ENCODE measurements around the gene NPIPB8. TPM values are rescaled to one million over a fixed set of nuclear protein-coding genes. Genes with fewer than 3 reads are reported as not detected.
"Not testable (repeated sequence)": the region's sequence is repeated elsewhere in the genome, so short reads cannot be mapped to it uniquely, and the experiment has no call there.

The NPIPB8 gene
- polyA plus RNA-seq, 1 donor from 2014 or later: not detected

GRCh38 chr16:28621481-28622155, 16.2 kb upstream of the NPIPB8 start:
- no peak overlapping the region for H3K27ac ChIP-seq (ENCODE audit: low read length)
- H3K36me3 ChIP-seq (ENCODE audit: insufficient read depth, low read length): no peaks in the 10 kb centered on the region
- H3K9me3 ChIP-seq (ENCODE audit: low read length): no peaks in the 10 kb centered on the region
- H3F3A ChIP-seq (ENCODE audit: insufficient read depth, low read length, poor library complexity, severe bottlenecking): no peaks in the 10 kb centered on the region
- TF ChIP-seq SMC3 (conservative IDR thresholded peaks at IDR 0.05; ENCODE audit: poor library complexity) (no peak), TAF1 (IDR thresholded peaks at IDR 0.05; ENCODE audit: low read depth) (no peak), POLR2AphosphoS5 (IDR thresholded peaks at IDR 0.05) (no peak), MXI1 (conservative IDR thresholded peaks at IDR 0.05; ENCODE audit: poor library complexity, severe bottlenecking) (no peak), EP300 (conservative IDR thresholded peaks at IDR 0.05; ENCODE audit: poor library complexity, severe bottlenecking) (no peak), RAD21 (conservative IDR thresholded peaks at IDR 0.05) (no peak), EZH2 (IDR thresholded peaks at IDR 0.05; ENCODE audit: borderline replicate concordance, insufficient read depth, low read length, poor library complexity, severe bottlenecking) (no peak)
- TF ChIP-seq, protein P1, sequence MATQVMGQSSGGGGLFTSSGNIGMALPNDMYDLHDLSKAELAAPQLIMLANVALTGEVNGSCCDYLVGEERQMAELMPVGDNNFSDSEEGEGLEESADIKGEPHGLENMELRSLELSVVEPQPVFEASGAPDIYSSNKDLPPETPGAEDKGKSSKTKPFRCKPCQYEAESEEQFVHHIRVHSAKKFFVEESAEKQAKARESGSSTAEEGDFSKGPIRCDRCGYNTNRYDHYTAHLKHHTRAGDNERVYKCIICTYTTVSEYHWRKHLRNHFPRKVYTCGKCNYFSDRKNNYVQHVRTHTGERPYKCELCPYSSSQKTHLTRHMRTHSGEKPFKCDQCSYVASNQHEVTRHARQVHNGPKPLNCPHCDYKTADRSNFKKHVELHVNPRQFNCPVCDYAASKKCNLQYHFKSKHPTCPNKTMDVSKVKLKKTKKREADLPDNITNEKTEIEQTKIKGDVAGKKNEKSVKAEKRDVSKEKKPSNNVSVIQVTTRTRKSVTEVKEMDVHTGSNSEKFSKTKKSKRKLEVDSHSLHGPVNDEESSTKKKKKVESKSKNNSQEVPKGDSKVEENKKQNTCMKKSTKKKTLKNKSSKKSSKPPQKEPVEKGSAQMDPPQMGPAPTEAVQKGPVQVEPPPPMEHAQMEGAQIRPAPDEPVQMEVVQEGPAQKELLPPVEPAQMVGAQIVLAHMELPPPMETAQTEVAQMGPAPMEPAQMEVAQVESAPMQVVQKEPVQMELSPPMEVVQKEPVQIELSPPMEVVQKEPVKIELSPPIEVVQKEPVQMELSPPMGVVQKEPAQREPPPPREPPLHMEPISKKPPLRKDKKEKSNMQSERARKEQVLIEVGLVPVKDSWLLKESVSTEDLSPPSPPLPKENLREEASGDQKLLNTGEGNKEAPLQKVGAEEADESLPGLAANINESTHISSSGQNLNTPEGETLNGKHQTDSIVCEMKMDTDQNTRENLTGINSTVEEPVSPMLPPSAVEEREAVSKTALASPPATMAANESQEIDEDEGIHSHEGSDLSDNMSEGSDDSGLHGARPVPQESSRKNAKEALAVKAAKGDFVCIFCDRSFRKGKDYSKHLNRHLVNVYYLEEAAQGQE (IDR thresholded peaks at IDR 0.05; ENCODE audit: borderline replicate concordance): no peak
- TF ChIP-seq, protein P2, sequence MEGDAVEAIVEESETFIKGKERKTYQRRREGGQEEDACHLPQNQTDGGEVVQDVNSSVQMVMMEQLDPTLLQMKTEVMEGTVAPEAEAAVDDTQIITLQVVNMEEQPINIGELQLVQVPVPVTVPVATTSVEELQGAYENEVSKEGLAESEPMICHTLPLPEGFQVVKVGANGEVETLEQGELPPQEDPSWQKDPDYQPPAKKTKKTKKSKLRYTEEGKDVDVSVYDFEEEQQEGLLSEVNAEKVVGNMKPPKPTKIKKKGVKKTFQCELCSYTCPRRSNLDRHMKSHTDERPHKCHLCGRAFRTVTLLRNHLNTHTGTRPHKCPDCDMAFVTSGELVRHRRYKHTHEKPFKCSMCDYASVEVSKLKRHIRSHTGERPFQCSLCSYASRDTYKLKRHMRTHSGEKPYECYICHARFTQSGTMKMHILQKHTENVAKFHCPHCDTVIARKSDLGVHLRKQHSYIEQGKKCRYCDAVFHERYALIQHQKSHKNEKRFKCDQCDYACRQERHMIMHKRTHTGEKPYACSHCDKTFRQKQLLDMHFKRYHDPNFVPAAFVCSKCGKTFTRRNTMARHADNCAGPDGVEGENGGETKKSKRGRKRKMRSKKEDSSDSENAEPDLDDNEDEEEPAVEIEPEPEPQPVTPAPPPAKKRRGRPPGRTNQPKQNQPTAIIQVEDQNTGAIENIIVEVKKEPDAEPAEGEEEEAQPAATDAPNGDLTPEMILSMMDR (IDR thresholded peaks at IDR 0.05; ENCODE audit: poor library complexity, severe bottlenecking): no peak
- H3K27me3 ChIP-seq (ENCODE audit: insufficient read depth, low read depth, low read length): no peaks in the 10 kb centered on the region
- H2AFZ ChIP-seq (ENCODE audit: low read depth, low read length): no peak overlapping the region
- H3K9me2 ChIP-seq (ENCODE audit: insufficient read depth, low read length): no peaks in the 10 kb centered on the region
- H3K79me2 ChIP-seq (replicated peaks; ENCODE audit: insufficient read depth, low read length): no peaks in the 10 kb centered on the region
- no peak overlapping the region for H3K4me3 ChIP-seq (ENCODE audit: low read length)
- H3K9ac ChIP-seq (ENCODE audit: low read length): no peak overlapping the region
- no peaks in the 10 kb centered on the region for H4K20me1 ChIP-seq (ENCODE audit: insufficient read depth)
- H3K4me2 ChIP-seq (ENCODE audit: low read length): no peak overlapping the region

GRCh38 chr16:28622532-28623171, 15.2 kb upstream of the NPIPB8 start:
- H4K20me1 ChIP-seq (ENCODE audit: insufficient read depth); H3K27me3 ChIP-seq (ENCODE audit: insufficient read depth, low read depth, low read length): not testable (repeated sequence)

More at GRCh38 chr16:28622532-28623171, 15.2 kb upstream of the NPIPB8 start:
- not testable (repeated sequence) for H2AFZ ChIP-seq (ENCODE audit: low read depth, low read length); H3K4me2 ChIP-seq (ENCODE audit: low read length); H3F3A ChIP-seq (ENCODE audit: insufficient read depth, low read length, poor library complexity, severe bottlenecking); H3K36me3 ChIP-seq (ENCODE audit: insufficient read depth, low read length); H3K27ac ChIP-seq (ENCODE audit: low read length); H3K9me2 ChIP-seq (ENCODE audit: insufficient read depth, low read length); H3K4me3 ChIP-seq (ENCODE audit: low read length); H3K79me2 ChIP-seq (replicated peaks; ENCODE audit: insufficient read depth, low read length); H3K9me3 ChIP-seq (ENCODE audit: low read length); H3K9ac ChIP-seq (ENCODE audit: low read length)
